ENCODE measurements around the gene JCAD.
"Not testable (repeated sequence)": the region's sequence is repeated elsewhere in the genome, so short reads cannot be mapped to it uniquely, and the experiment has no call there.

The JCAD gene

GRCh38 chr10:30028006-30028737 is 31.2 kb downstream of the JCAD start:
- Histone ChIP-seq H3K27me3 (ENCODE audit: insufficient read depth, low read depth) (no peaks in the 10 kb centered on the region), H4K20me1 (ENCODE audit: insufficient read depth) (no peaks in the 10 kb centered on the region), H3K4me3 (IDR thresholded peaks at IDR 0.05; ENCODE audit: insufficient read depth, low read depth, low read length) (no peak overlapping the region), H3K79me2 (ENCODE audit: insufficient read depth, low read depth) (no peaks in the 10 kb centered on the region), H3K9ac (no peak overlapping the region), H2AFZ (ENCODE audit: low read depth) (peak overlapping the region; percentile 95; the same call in 1 of the 2 replicates), H3K4me1 (ENCODE audit: low read depth, poor library complexity, severe bottlenecking) (peaks cover 9% of the 10 kb centered on the region), H3K27ac (no peak overlapping the region), H3K4me2 (no peak overlapping the region), H3K36me3 (ENCODE audit: insufficient read depth) (no peaks in the 10 kb centered on the region)
- TF ChIP-seq CTCF (conservative IDR thresholded peaks at IDR 0.05; ENCODE audit: low read depth, low read length): no peak

- Histone ChIP-seq H3K9ac (peak overlapping the region; percentile 48), H3K4me2 (peak overlapping the region; percentile 72), H4K20me1 (ENCODE audit: insufficient read depth) (no peaks in the 10 kb centered on the region), H3K27me3 (ENCODE audit: insufficient read depth, low read depth) (no peaks in the 10 kb centered on the region), H2AFZ (ENCODE audit: low read depth) (peak overlapping the region; percentile 95), H3K36me3 (ENCODE audit: insufficient read depth) (no peaks in the 10 kb centered on the region), H3K79me2 (ENCODE audit: insufficient read depth, low read depth) (no peaks in the 10 kb centered on the region), H3K27ac (peak overlapping the region; percentile 25; the same call in 1 of the 2 replicates), H3K4me3 (IDR thresholded peaks at IDR 0.05; ENCODE audit: insufficient read depth, low read depth, low read length) (no peak overlapping the region), H3K4me1 (ENCODE audit: low read depth, poor library complexity, severe bottlenecking) (peaks cover 9% of the 10 kb centered on the region)
- peak; percentile 64 for TF ChIP-seq CTCF (conservative IDR thresholded peaks at IDR 0.05; ENCODE audit: low read depth, low read length)
Measured at GRCh38 chr10:30027057-30028005, 32.1 kb downstream of the JCAD start.

- H3K27me3 ChIP-seq (ENCODE audit: insufficient read depth, low read depth): no peaks in the 10 kb centered on the region
- 0 out of 2 replicates have a peak overlapping the region, but pooled peaks have one; percentile 48 for H3K9ac ChIP-seq
- H2AFZ ChIP-seq (ENCODE audit: low read depth): peak overlapping the region; percentile 95
- H3K36me3 ChIP-seq (ENCODE audit: insufficient read depth): no peaks in the 10 kb centered on the region
- peak overlapping the region; percentile 72 for H3K4me2 ChIP-seq
- peaks cover 9% of the 10 kb centered on the region for H3K4me1 ChIP-seq (ENCODE audit: low read depth, poor library complexity, severe bottlenecking)
- H4K20me1 ChIP-seq (ENCODE audit: insufficient read depth): no peaks in the 10 kb centered on the region
- H3K4me3 ChIP-seq (IDR thresholded peaks at IDR 0.05; ENCODE audit: insufficient read depth, low read depth, low read length): no peak overlapping the region
- no peak for TF ChIP-seq CTCF (conservative IDR thresholded peaks at IDR 0.05; ENCODE audit: low read depth, low read length)
- no peak overlapping the region for H3K27ac ChIP-seq
- no peaks in the 10 kb centered on the region for H3K79me2 ChIP-seq (ENCODE audit: insufficient read depth, low read depth)
Measured at GRCh38 chr10:30026578-30026977, 32.8 kb downstream of the JCAD start.

GRCh38 chr10:30026080-30026479 is 33.3 kb downstream of the JCAD start:
- Histone ChIP-seq H3K27me3 (ENCODE audit: insufficient read depth, low read depth) (no peaks in the 10 kb centered on the region), H2AFZ (ENCODE audit: low read depth) (no peak overlapping the region), H3K9ac (no peak overlapping the region), H3K36me3 (ENCODE audit: insufficient read depth) (no peaks in the 10 kb centered on the region), H4K20me1 (ENCODE audit: insufficient read depth) (no peaks in the 10 kb centered on the region), H3K27ac (no peak overlapping the region), H3K79me2 (ENCODE audit: insufficient read depth, low read depth) (no peaks in the 10 kb centered on the region), H3K4me2 (no peak overlapping the region), H3K4me1 (ENCODE audit: low read depth, poor library complexity, severe bottlenecking) (peaks cover 9% of the 10 kb centered on the region), H3K4me3 (IDR thresholded peaks at IDR 0.05; ENCODE audit: insufficient read depth, low read depth, low read length) (no peak overlapping the region)
- TF ChIP-seq CTCF (conservative IDR thresholded peaks at IDR 0.05; ENCODE audit: low read depth, low read length): no peak

- not testable (repeated sequence) for H3K36me3 ChIP-seq (ENCODE audit: insufficient read depth); H3K4me1 ChIP-seq (ENCODE audit: low read depth, poor library complexity, severe bottlenecking); H3K9ac ChIP-seq; H2AFZ ChIP-seq (ENCODE audit: low read depth); H3K27ac ChIP-seq; H3K27me3 ChIP-seq (ENCODE audit: insufficient read depth, low read depth); H3K4me3 ChIP-seq (IDR thresholded peaks at IDR 0.05; ENCODE audit: insufficient read depth, low read depth, low read length); H3K79me2 ChIP-seq (ENCODE audit: insufficient read depth, low read depth); H3K4me2 ChIP-seq; H4K20me1 ChIP-seq (ENCODE audit: insufficient read depth)
Measured at GRCh38 chr10:30025428-30025827, 34.0 kb downstream of the JCAD start.

All from KMS-11 (cell line).